Measurements from ENCODE around the gene RASGRF2.
A peak's percentile ranks its signal among the peaks of the same experiment; 100 is the strongest.
"Not testable (repeated sequence)": the region's sequence is repeated elsewhere in the genome, so short reads cannot be mapped to it uniquely, and the experiment has no call there.

The RASGRF2 gene

GRCh38 chr5:81091199-81091598 lies 131.0 kb downstream of the RASGRF2 start:
- no peak for TF ChIP-seq Cebpa-rat (IDR thresholded peaks at IDR 0.05)
- Histone ChIP-seq H4K20me1 (no peaks in the 10 kb centered on the region), H3K4me2 (no peak overlapping the region), H3K9me3 (no peaks in the 10 kb centered on the region), H3K27me3 (no peaks in the 10 kb centered on the region), H3K27ac (no peak overlapping the region), H3K36me3 (no peaks in the 10 kb centered on the region), H3K4me3 (no peak overlapping the region), H3K4me1 (no peaks in the 10 kb centered on the region), H3K9ac (no peak overlapping the region)

- H4K20me1 ChIP-seq: no peaks in the 10 kb centered on the region
- no peak overlapping the region for H3K9ac ChIP-seq
- H3K9me3 ChIP-seq: no peaks in the 10 kb centered on the region
- no peak overlapping the region for H3K4me2 ChIP-seq
- H3K4me3 ChIP-seq: no peak overlapping the region
- no peak overlapping the region for H3K27ac ChIP-seq
- no peaks in the 10 kb centered on the region for H3K36me3 ChIP-seq
- H3K4me1 ChIP-seq: no peaks in the 10 kb centered on the region
- no peak for TF ChIP-seq Cebpa-rat (IDR thresholded peaks at IDR 0.05)
- no peaks in the 10 kb centered on the region for H3K27me3 ChIP-seq
Measured at GRCh38 chr5:81093536-81094196, 133.5 kb downstream of the RASGRF2 start.

GRCh38 chr5:81095835-81096234 lies 135.7 kb downstream of the RASGRF2 start:
- Histone ChIP-seq H3K9me3 (no peaks in the 10 kb centered on the region), H3K27me3 (no peaks in the 10 kb centered on the region), H3K9ac (no peak overlapping the region), H4K20me1 (no peaks in the 10 kb centered on the region), H3K4me2 (no peak overlapping the region), H3K4me3 (no peak overlapping the region), H3K36me3 (no peaks in the 10 kb centered on the region), H3K27ac (no peak overlapping the region), H3K4me1 (no peaks in the 10 kb centered on the region)
- no peak for TF ChIP-seq Cebpa-rat (IDR thresholded peaks at IDR 0.05)

- Histone ChIP-seq H3K4me3 (no peak overlapping the region), H3K27me3 (no peaks in the 10 kb centered on the region), H3K27ac (no peak overlapping the region), H3K4me2 (no peak overlapping the region), H3K4me1 (no peaks in the 10 kb centered on the region), H3K9me3 (no peaks in the 10 kb centered on the region), H4K20me1 (no peaks in the 10 kb centered on the region), H3K9ac (no peak overlapping the region), H3K36me3 (no peaks in the 10 kb centered on the region)
- no peak for TF ChIP-seq Cebpa-rat (IDR thresholded peaks at IDR 0.05)
Measured at GRCh38 chr5:81097713-81098112, 137.6 kb downstream of the RASGRF2 start.

- Histone ChIP-seq H4K20me1 (no peaks in the 10 kb centered on the region), H3K4me1 (peaks cover 9% of the 10 kb centered on the region), H3K4me2 (peak overlapping the region; percentile 42), H3K9me3 (no peaks in the 10 kb centered on the region), H3K27ac (no peak overlapping the region), H3K36me3 (no peaks in the 10 kb centered on the region), H3K27me3 (no peaks in the 10 kb centered on the region), H3K9ac (no peak overlapping the region), H3K4me3 (no peak overlapping the region)
- TF ChIP-seq Cebpa-rat (IDR thresholded peaks at IDR 0.05): no peak
Measured at GRCh38 chr5:81105261-81105877, 145.2 kb downstream of the RASGRF2 start.

- no peaks in the 10 kb centered on the region for H3K9me3 ChIP-seq
- no peak overlapping the region for H3K4me2 ChIP-seq
- no peak overlapping the region for H3K27ac ChIP-seq
- no peaks in the 10 kb centered on the region for H4K20me1 ChIP-seq
- no peak for TF ChIP-seq Cebpa-rat (IDR thresholded peaks at IDR 0.05)
- H3K36me3 ChIP-seq: no peaks in the 10 kb centered on the region
- no peaks in the 10 kb centered on the region for H3K27me3 ChIP-seq
- H3K4me1 ChIP-seq: no peaks in the 10 kb centered on the region
- no peak overlapping the region for H3K4me3 ChIP-seq
- H3K9ac ChIP-seq: no peak overlapping the region
Measured at GRCh38 chr5:81115261-81115660, 155.1 kb downstream of the RASGRF2 start.

GRCh38 chr5:81117566-81117965 lies 157.4 kb downstream of the RASGRF2 start:
- Histone ChIP-seq H3K9me3 (no peaks in the 10 kb centered on the region), H3K4me2 (no peak overlapping the region), H3K4me1 (no peaks in the 10 kb centered on the region), H3K9ac (no peak overlapping the region), H3K36me3 (no peaks in the 10 kb centered on the region), H3K4me3 (no peak overlapping the region), H3K27me3 (no peaks in the 10 kb centered on the region), H4K20me1 (no peaks in the 10 kb centered on the region), H3K27ac (no peak overlapping the region)
- no peak for TF ChIP-seq Cebpa-rat (IDR thresholded peaks at IDR 0.05)

- Histone ChIP-seq H3K4me1 (no peaks in the 10 kb centered on the region), H3K27me3 (no peaks in the 10 kb centered on the region), H3K9me3 (no peaks in the 10 kb centered on the region), H3K9ac (no peak overlapping the region), H3K36me3 (no peaks in the 10 kb centered on the region), H3K4me3 (no peak overlapping the region), H3K4me2 (no peak overlapping the region), H3K27ac (no peak overlapping the region), H4K20me1 (no peaks in the 10 kb centered on the region)
- no peak for TF ChIP-seq Cebpa-rat (IDR thresholded peaks at IDR 0.05)
Measured at GRCh38 chr5:81121273-81121672, 161.1 kb downstream of the RASGRF2 start.

GRCh38 chr5:81121836-81122630 lies 161.9 kb downstream of the RASGRF2 start:
- H3K27ac ChIP-seq: no peak overlapping the region
- no peak overlapping the region for H3K4me2 ChIP-seq
- no peaks in the 10 kb centered on the region for H4K20me1 ChIP-seq
- H3K4me3 ChIP-seq: no peak overlapping the region
- H3K9me3 ChIP-seq: no peaks in the 10 kb centered on the region
- TF ChIP-seq Cebpa-rat (IDR thresholded peaks at IDR 0.05): no peak
- no peaks in the 10 kb centered on the region for H3K27me3 ChIP-seq
- no peaks in the 10 kb centered on the region for H3K4me1 ChIP-seq
- no peak overlapping the region for H3K9ac ChIP-seq
- no peaks in the 10 kb centered on the region for H3K36me3 ChIP-seq

GRCh38 chr5:81124689-81125088 lies 164.5 kb downstream of the RASGRF2 start:
- not testable (repeated sequence) for H3K27me3 ChIP-seq, H3K27ac ChIP-seq, H4K20me1 ChIP-seq, H3K4me2 ChIP-seq, H3K4me3 ChIP-seq, H3K9me3 ChIP-seq, H3K36me3 ChIP-seq, H3K4me1 ChIP-seq, H3K9ac ChIP-seq
